Ovary (tissue), 9 donors: ENCODE data around the gene CAPN14. TPM values are rescaled to one million over a fixed set of nuclear protein-coding genes. Genes with fewer than 3 reads are reported as not detected.

Experiments used
- DNase-seq, 5 donors: peaks; one replicate each; pipeline ENCODE4 v3.0.0-alpha.2; 2019 to 2020
- H3K27ac ChIP-seq, 2 donors: fragments of 200-600 bp; one replicate each; pipeline versions ENCODE4 v1.5.1 to v1.8.0; 2019 to 2022
- H3K27me3 ChIP-seq: fragments of 200-600 bp; one replicate; pipeline ENCODE4 v1.8.0; 2022
- H3K36me3 ChIP-seq: fragments of 200-600 bp; sonication (generic); one replicate; pipeline ENCODE4 v1.5.1; 2019
- H3K4me1 ChIP-seq: one replicate; pipeline ENCODE4 v1.8.1; 2013; ENCODE audit warnings: mild to moderate bottlenecking, moderate library complexity; ENCODE audit not compliant: insufficient read depth
- H3K4me3 ChIP-seq: fragments of 200-600 bp; sonication (generic); one replicate; pipeline ENCODE4 v1.5.1; 2017
- H3K9me3 ChIP-seq, 2 donors: fragments of 200-600 bp in 1 of 2; sonication (generic) in 1 of 2; one replicate each; pipeline versions ENCODE4 v1.5.1 to v1.8.1; 2013 to 2019; ENCODE audit warnings: mild to moderate bottlenecking in 1 of 2, moderate library complexity in 1 of 2
- EP300 ChIP-seq: sonication (generic); formaldehyde crosslinking; IDR thresholded peaks from one replicate; pipeline ENCODE4 v1.6.1; 2017; ENCODE audit warnings: antibody characterized with exemption
- POLR2A ChIP-seq: fragments of 450-650 bp; IDR thresholded peaks from one replicate; pipeline ENCODE4 v1.6.1; 2017; ENCODE audit warnings: antibody characterized with exemption, mild to moderate bottlenecking, moderate library complexity
- WGBS, 3 donors: extraction: QIAGEN DNeasy Blood & Tissue Kit in 1 of 3; methylation state at CpG; one replicate each; pipeline versions ENCODE4 v1.1.5 to v1.1.7; 2013 to 2017; 5-methylcytosine and 5-hydroxymethylcytosine counted together
- intact Hi-C, 4 donors: fragments of 100-400 bp; cut with DNase I; formaldehyde crosslinking; loops; one replicate each; pipeline versions ENCODE4 v1.11.0 to v1.15.1; 2022 to 2023
- polyA plus RNA-seq, 2 donors: library from polyadenylated mRNA; stranded (reverse); fragments of 200-250 nt in 1 of 2; fragments of 350-450 nt in 1 of 2; fragmentation: Illumina TruSeq in 1 of 2; extraction: RNeasy Lipid Tissue Mini Kit (QIAGEN cat#74804) in 1 of 2; gene quantifications; one replicate each; pipeline ENCODE4 v1.2.3, GENCODE V29; 2013 to 2014
- total RNA-seq, 7 donors: library from RNA; depleted of rRNA in 2 of 7; stranded (reverse); fragments of >200 nt in 2 of 7; fragmentation: NEBNext Ultra II Directional in 3 of 7; extraction: Animal tissue kit (Norgen Biotek cat#: 25700) in 3 of 7; gene quantifications; one replicate each; pipeline versions ENCODE4 v1.1.0 to v1.2.4, GENCODE V29; 2016 to 2023
- TF ChIP-seq, protein P1 (sequence below), 3 donors: fragments of 450-650 bp in 2 of 3; fragments of 200-600 bp in 1 of 3; IDR thresholded peaks; one replicate each; pipeline versions ENCODE4 v1.5.1 to v1.8.0; 2016 to 2022; ENCODE audit warnings: antibody characterized with exemption in 3 of 3, mild to moderate bottlenecking in 1 of 3
- donor health status: DM: no; HTN: no; CAD: no; lungs with moderate emphysema.
- donor health status: DM: no; HTN: no; CAD: no.
- donor health status: Bipolar disorder and iron deficiency.
- donor health status: DM: yes; HTN: yes; CAD: no.
- donor health status: DM: no; HTN: no; CAD: no.
- donor health status: DM: yes; HTN: yes; CAD: no.

The CAPN14 gene
- total and polyA plus RNA-seq, 9 donors, result 0.05 to 0.23 (median 0.05) TPM; not detected in 2

DNA sequence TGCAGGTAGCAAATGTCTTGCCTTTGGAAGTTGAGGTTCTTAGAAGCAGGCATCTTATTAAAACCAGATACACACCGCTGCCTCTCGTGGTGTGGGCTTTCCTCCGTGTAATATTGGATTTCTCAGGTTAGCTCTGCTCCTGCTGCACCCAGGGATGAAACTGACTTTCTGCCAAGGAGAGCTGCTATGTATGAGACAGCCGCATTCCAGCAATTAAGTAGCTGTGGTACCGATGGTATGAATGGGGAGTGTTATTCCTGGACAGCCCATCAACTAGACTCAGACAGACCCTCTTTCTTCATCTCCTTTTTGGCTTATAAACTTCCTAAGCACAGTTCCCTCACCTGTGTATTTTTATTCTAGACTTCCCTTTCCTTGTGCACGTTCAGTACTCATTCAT is 9.8 kb upstream of the CAPN14 start:
- Histone ChIP-seq H3K4me3 (no peak overlapping the region), H3K27ac (no peak overlapping the region), H3K27me3 (no peaks in the 10 kb centered on the region), H3K9me3 (no peaks in the 10 kb centered on the region), H3K36me3 (no peaks in the 10 kb centered on the region), H3K4me1 (no peaks in the 10 kb centered on the region)
- 37 to 45% (median 37%) methylated on average over 6 of the region's 6 CpGs for WGBS, 3 donors
- TF ChIP-seq EP300 (no peak), POLR2A (no peak)
- TF ChIP-seq, protein P1, sequence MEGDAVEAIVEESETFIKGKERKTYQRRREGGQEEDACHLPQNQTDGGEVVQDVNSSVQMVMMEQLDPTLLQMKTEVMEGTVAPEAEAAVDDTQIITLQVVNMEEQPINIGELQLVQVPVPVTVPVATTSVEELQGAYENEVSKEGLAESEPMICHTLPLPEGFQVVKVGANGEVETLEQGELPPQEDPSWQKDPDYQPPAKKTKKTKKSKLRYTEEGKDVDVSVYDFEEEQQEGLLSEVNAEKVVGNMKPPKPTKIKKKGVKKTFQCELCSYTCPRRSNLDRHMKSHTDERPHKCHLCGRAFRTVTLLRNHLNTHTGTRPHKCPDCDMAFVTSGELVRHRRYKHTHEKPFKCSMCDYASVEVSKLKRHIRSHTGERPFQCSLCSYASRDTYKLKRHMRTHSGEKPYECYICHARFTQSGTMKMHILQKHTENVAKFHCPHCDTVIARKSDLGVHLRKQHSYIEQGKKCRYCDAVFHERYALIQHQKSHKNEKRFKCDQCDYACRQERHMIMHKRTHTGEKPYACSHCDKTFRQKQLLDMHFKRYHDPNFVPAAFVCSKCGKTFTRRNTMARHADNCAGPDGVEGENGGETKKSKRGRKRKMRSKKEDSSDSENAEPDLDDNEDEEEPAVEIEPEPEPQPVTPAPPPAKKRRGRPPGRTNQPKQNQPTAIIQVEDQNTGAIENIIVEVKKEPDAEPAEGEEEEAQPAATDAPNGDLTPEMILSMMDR (IDR thresholded peaks at IDR 0.05), result no peak
- DNase-seq, result no peak
- intact Hi-C loops, result no loop called here

GRCh38 chr2:31226266-31226665 is 9.0 kb upstream of the CAPN14 start:
- no peak overlapping the region for H3K27ac ChIP-seq
- TF ChIP-seq POLR2A, result no peak
- TF ChIP-seq, protein P1 (IDR thresholded peaks at IDR 0.05), result no peak
- H3K9me3 ChIP-seq, result no peaks in the 10 kb centered on the region
- H3K4me3 ChIP-seq, result no peak overlapping the region
- WGBS, 3 donors, result 8 to 26% (median 23%) methylated on average over 2 of the region's 2 CpGs
- no peaks in the 10 kb centered on the region for H3K27me3 ChIP-seq
- intact Hi-C loops, result no loop called here
- no peak for DNase-seq
- H3K4me1 ChIP-seq, result no peaks in the 10 kb centered on the region
- no peaks in the 10 kb centered on the region for H3K36me3 ChIP-seq

DNA sequence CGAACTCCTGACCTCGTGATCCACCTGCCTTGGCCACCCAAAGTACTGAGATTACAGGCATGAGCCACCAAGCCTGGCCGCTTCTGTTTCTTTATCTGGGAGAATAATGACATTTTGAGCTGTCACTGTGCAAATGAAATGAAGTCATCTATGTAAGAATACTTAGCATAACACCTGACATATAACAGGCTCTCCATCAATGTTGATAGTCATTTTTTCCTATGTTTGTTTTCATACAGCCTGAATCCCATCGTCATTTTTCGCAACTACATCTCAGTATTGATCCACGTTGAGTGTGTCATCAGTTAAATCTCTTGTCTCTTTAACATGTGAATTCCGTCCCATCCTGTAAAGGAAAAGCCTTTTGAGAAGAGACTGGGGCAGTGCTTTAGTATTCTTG is 6.4 kb upstream of the CAPN14 start:
- intact Hi-C loops, result no loop called here
- 83 to 91% (median 88%) methylated on average over 7 of the region's 7 CpGs for WGBS, 3 donors
- no peak overlapping the region for H3K4me3 ChIP-seq
- no peaks in the 10 kb centered on the region for H3K9me3 ChIP-seq
- H3K4me1 ChIP-seq, result no peaks in the 10 kb centered on the region
- no peak overlapping the region for H3K27ac ChIP-seq
- no peak for DNase-seq
- H3K27me3 ChIP-seq, result no peaks in the 10 kb centered on the region
- TF ChIP-seq POLR2A, result no peak
- TF ChIP-seq, protein P1 (IDR thresholded peaks at IDR 0.05), result no peak
- no peaks in the 10 kb centered on the region for H3K36me3 ChIP-seq

DNA sequence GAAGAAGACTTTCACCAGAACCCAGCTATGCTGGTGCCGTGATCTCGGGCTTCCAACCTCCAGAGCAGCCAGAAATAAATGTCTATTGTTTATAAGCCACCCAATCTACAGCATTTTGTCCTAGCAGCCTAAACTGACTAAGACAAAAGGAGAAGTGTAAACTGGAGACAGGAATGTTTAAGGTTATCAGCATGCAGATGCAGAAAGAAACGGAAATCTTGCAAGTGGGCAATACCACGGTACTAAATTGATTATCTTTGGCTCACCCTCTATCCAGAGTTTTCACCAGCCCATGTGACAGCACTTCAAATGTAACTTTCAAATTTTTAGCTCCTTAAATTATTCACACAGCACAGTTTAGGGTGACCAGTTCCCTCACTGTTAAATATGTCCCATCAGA is 5.7 kb upstream of the CAPN14 start:
- WGBS, 3 donors, result 72 to 83% (median 74%) methylated on average over 4 of the region's 4 CpGs
- Histone ChIP-seq H3K27ac (no peak overlapping the region), H3K27me3 (no peaks in the 10 kb centered on the region), H3K4me1 (no peaks in the 10 kb centered on the region), H3K9me3 (no peaks in the 10 kb centered on the region), H3K36me3 (no peaks in the 10 kb centered on the region), H3K4me3 (no peak overlapping the region)
- intact Hi-C loops, result no loop called here
- TF ChIP-seq, protein P1 (IDR thresholded peaks at IDR 0.05), result no peak
- TF ChIP-seq EP300, result no peak
- no peak for TF ChIP-seq POLR2A
- no peak for DNase-seq

GRCh38 chr2:31222071-31222470 is 4.8 kb upstream of the CAPN14 start:
- H3K4me3 ChIP-seq, result no peak overlapping the region
- no peaks in the 10 kb centered on the region for H3K9me3 ChIP-seq
- no peak for DNase-seq
- TF ChIP-seq EP300 (no peak), POLR2A (no peak)
- TF ChIP-seq, protein P1 (IDR thresholded peaks at IDR 0.05), result no peak
- H3K4me1 ChIP-seq, result no peaks in the 10 kb centered on the region
- intact Hi-C loops, result no loop called here
- WGBS, 3 donors, result 78 to 86% (median 85%) methylated on average over 4 of the region's 4 CpGs
- no peaks in the 10 kb centered on the region for H3K27me3 ChIP-seq
- no peak overlapping the region for H3K27ac ChIP-seq
- no peaks in the 10 kb centered on the region for H3K36me3 ChIP-seq
